Muscle of leg (tissue), 11 donors: Measurements from ENCODE around the gene DND1. TPM values are rescaled to one million over a fixed set of nuclear protein-coding genes. Genes with fewer than 3 reads are reported as not detected.
"Not testable (repeated sequence)": the region's sequence is repeated elsewhere in the genome, so short reads cannot be mapped to it uniquely, and the experiment has no call there.

Experiments
- DNase-seq: peaks from one replicate; pipeline ENCODE4 v3.0.0; 2013
- H3K27ac ChIP-seq: one replicate; pipeline ENCODE4 v1.5.1; 2013; ENCODE audit warnings: mild to moderate bottlenecking, low read length, control low read depth
- H3K27me3 ChIP-seq: one replicate; pipeline ENCODE4 v1.6.1; 2013; ENCODE audit warnings: low read length; ENCODE audit not compliant: control insufficient read depth, insufficient read depth
- H3K36me3 ChIP-seq: one replicate; pipeline ENCODE4 v1.6.1; 2013; ENCODE audit warnings: low read length; ENCODE audit not compliant: control insufficient read depth, insufficient read depth
- H3K4me1 ChIP-seq: one replicate; pipeline ENCODE4 v1.6.1; 2013; ENCODE audit warnings: low read length; ENCODE audit not compliant: control insufficient read depth, insufficient read depth
- H3K4me3 ChIP-seq: one replicate; pipeline ENCODE4 v1.5.1; 2013; ENCODE audit warnings: low read length, control low read depth
- H3K9me3 ChIP-seq: replicated peaks from 2 replicates; pipeline ENCODE4 v1.6.1; 2013; ENCODE audit warnings: low read depth, low read length; ENCODE audit not compliant: control insufficient read depth
- WGBS: methylation state at CpG from one replicate; pipeline ENCODE4 v1.1.5; 2013; ENCODE audit warnings: missing lambda C conversion rate; ENCODE audit not compliant: insufficient coverage; 5-methylcytosine and 5-hydroxymethylcytosine counted together
- polyA plus RNA-seq, 8 donors: library from polyadenylated mRNA; unstranded; fragments of 120-200 nt; gene quantifications; one replicate each; pipeline versions ENCODE4 v1.2.1 to v1.2.3, GENCODE V29; 2013; ENCODE audit warnings: inconsistent platforms in 1 of 8, low replicate concordance in 1 of 8; ENCODE audit not compliant: insufficient read length in 8 of 8, insufficient read depth in 1 of 8
- total RNA-seq: library from RNA; stranded (reverse); fragments of 120-200 nt; gene quantifications from one replicate; pipeline ENCODE4 v1.2.4, GENCODE V29; 2013

The DND1 gene
- total and polyA plus RNA-seq, 9 donors, result 0.12 to 0.32 (median 0.30) TPM; not detected in 4

DNA sequence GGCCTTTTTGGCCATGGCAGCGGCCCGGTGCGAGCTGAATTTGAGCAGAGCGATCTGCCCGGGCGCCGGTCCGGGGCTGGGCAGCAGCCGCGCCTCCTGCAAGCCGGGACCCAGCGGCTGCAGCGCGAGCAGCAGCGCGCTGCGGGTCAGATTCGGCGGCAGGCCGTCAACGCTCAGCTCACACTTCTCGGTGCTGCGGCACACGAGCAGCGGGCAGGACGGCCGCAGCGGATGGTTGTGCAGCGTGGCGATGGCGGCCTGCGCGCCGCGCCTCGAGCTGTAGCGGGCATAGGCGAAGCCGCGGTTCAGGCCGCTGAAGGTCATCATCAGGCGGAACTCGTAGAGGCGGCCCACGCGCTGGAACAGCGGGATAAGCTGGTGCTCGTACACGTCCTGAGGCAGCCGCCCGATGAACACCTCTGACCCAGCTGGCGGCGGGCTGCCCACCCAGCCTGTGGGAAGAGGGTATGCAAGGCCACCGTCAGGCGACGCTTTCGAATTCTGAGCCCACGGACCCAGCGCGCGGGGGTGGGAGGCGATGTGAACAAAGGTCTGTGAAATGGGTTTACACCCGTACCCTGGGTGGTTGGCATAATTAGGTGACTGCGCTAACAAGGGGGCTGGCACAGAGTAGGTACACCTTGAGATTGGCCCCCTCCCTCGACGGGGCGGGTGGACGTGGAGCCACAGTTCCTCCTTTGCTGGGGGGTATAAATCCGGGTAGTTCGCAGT, 755 bp downstream of the DND1 start:
- Histone ChIP-seq H3K4me3 (no peak overlapping the region), H3K27ac (no peak overlapping the region), H3K4me1 (no peaks in the 10 kb centered on the region), H3K36me3 (peaks cover 77% of the 10 kb centered on the region), H3K9me3 (no peaks in the 10 kb centered on the region), H3K27me3 (no peaks in the 10 kb centered on the region)
- 26% methylated on average over 66 of the region's 70 CpGs for WGBS
- DNase-seq, result no peak

DNA sequence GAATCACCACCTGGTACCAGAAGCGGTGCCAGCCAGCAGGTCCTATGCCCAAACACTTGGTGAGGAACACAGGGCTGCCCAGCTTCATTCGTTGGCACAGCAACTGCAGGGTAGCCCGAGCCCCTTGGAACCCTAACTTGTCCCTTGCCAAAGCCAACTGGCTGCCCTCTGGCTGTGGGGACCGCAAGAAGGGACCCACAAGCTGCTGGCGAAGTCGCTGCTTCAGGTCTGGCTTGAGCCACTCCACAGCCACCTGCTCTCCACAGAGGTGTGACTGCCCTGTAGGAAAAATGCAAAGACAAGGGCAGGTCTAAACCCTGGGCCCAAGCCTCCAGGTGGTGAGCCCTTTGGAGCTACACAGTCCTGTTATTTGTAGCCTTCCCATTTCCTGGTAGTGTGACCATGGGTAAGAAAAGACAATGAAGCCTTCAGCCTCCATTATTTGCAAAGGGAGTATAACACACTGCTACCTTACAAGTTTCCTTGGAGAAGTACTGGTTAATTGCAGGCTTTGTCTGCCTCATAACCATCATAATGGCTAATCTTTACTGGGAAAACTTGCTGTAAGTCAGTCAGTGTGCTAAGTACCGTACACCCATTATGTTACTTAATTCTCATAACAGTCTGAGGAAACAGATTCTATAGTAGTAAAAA, 1.8 kb downstream of the DND1 start:
- no peaks in the 10 kb centered on the region for H3K27me3 ChIP-seq
- H3K36me3 ChIP-seq, result peaks cover 75% of the 10 kb centered on the region
- no CpG with 5 or more reads among the region's 7 CpGs for WGBS

DNA sequence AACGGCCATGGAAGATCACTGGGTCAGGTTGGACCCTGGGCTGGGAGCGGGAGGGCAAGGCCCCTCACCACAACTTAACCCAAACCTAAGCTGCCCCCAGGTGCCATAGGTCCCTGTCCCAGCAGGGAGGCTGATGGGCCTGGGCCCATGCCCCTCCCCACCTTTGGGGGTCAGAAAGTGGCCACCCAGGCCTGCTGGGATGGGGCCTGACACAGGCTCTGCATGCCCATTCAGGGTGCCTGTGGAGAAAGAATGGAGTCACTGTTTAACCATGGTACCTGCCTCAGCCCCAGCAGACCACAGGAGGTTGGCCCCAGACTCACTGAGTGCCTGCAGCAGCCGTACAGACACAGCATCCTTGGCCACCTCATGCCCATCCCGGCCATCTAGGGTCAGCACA, 2.3 kb downstream of the DND1 start:
- H3K27ac ChIP-seq, H3K4me3 ChIP-seq, H3K9me3 ChIP-seq, H3K4me1 ChIP-seq, H3K27me3 ChIP-seq, DNase-seq: not testable (repeated sequence)
- peaks cover 72% of the 10 kb centered on the region for H3K36me3 ChIP-seq
- WGBS, result no CpG with 5 or more reads among the region's 4 CpGs

More for the DNA sequence above, 1.8 kb downstream of the DND1 start:
- Histone ChIP-seq H3K4me1 (no peaks in the 10 kb centered on the region), H3K27ac (no peak overlapping the region), H3K9me3 (no peaks in the 10 kb centered on the region), H3K4me3 (no peak overlapping the region)
- no peak for DNase-seq

DNA sequence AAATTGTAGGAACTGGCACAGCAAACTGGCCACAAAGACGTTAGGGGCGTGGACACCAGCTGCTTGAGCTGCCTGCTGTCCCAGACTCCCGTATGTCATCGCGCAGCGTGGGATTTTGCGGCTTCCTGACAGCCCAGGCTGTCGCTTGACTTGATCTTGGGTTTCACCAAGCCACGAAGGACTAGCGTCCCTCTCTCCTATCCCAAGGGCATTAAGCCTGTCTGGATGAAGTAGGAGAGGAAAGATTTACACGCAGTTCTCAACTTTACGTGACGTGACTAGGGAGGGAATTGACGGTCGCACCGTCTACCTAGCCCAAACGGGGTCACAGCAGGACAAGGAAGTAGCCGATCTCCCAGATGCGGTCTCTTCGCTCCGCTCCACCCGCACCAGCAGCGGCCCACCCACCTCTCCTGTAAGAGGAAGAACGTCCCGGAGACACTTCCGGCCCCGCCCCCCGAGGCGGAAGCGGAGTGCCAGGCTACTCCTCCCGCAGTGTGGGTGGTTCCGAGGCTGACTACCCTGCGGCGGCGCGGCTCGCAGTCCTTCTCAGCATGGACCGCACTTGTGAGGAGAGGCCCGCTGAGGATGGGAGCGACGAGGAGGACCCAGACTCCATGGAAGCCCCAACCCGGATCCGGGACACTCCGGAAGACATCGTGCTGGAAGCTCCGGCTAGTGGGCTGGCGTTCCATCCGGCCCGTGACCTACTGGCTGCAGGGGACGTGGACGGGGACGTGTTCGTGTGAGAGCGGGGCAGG, 8.8 kb downstream of the DND1 start, which contains the start of gene WDR55:
TSS of gene WDR55 (plus strand) at position 546 of the 761 bp plus-strand sequence. CDS start at position 555, 9 bp downstream.
- H3K4me1 ChIP-seq, result peaks cover 14% of the 10 kb centered on the region
- H3K27ac ChIP-seq, result peak within 1 kb of the TSS; percentile 96
- H3K4me3 ChIP-seq, result peak within 1 kb of the TSS; percentile 93
- under 1% methylated on average over 47 of the region's 54 CpGs for WGBS
- no peaks in the 10 kb centered on the region for H3K27me3 ChIP-seq
- H3K9me3 ChIP-seq, result no peaks in the 10 kb centered on the region
- peaks cover 60% of the 10 kb centered on the region for H3K36me3 ChIP-seq
- peak; percentile 98 for DNase-seq

DNA sequence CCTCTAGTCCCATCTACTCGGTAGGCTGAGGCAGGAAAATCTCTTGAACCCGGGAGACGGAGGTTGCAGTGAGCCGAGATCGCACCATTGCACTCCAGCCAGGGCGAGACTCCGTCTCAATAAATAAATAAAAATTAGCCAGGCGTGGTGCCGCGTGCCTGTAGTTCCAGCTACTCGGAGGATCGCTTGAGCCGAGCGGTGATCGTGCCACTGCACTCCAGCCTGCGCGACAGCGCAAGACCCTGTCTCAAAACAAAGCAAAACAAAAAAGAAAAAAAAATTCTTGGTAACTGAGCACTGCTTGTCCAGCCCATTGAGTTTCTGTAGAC, 9.4 kb downstream of the DND1 start:
- Histone ChIP-seq H3K27ac (peak overlapping the region; percentile 96), H3K4me1 (peaks cover 14% of the 10 kb centered on the region), H3K9me3 (no peaks in the 10 kb centered on the region), H3K27me3 (no peaks in the 10 kb centered on the region), H3K4me3 (peak overlapping the region; percentile 93), H3K36me3 (peaks cover 60% of the 10 kb centered on the region)
- no peak for DNase-seq
- 23% methylated on average over 17 of the region's 18 CpGs for WGBS

DNA sequence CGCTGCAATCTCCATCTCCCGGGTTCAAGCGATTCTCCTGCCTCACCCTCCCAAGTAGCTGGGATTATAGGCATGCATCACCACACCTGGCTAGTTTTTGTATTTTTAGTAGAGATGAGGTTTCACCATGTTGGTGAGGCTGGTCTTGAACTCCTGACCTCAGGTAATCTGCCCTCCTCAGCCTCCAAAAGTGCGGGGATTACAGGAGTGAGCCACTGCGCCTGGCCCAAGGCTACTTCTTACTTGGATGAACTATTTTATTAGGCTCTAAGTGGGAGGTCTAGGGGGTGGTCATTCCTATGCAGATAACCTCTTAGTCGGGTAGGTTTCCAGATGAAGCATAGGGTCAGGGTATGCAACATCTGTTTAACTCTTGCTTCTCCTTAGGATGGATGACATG, 13.0 kb downstream of the DND1 start:
- H3K4me3 ChIP-seq, H3K27me3 ChIP-seq, DNase-seq, H3K9me3 ChIP-seq, H3K4me1 ChIP-seq, H3K27ac ChIP-seq: not testable (repeated sequence)
- peaks cover 69% of the 10 kb centered on the region for H3K36me3 ChIP-seq
- no CpG with 5 or more reads among the region's 6 CpGs for WGBS

DNA sequence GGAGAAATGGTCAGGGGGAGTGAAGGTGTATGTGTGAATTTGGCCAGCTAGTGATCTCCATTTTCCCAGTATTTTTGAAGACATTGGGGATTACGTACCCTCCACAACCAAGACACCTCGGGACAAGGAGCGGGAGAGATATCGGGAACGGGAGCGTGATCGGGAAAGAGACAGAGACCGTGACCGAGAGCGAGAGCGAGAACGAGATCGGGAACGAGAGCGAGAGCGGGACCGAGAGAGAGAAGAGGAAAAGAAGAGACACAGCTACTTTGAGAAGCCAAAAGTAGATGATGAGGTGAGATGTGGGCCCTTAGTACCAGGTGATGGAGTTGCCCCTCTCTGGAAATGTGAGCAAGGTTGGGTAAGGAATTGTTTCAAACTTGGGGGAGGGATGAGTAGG, 14.5 kb downstream of the DND1 start:
- no peak for DNase-seq
- H3K27me3 ChIP-seq, result no peaks in the 10 kb centered on the region
- H3K36me3 ChIP-seq, result peaks cover 77% of the 10 kb centered on the region
- H3K4me3 ChIP-seq, result no peak overlapping the region
- no peaks in the 10 kb centered on the region for H3K9me3 ChIP-seq
- no peak overlapping the region for H3K27ac ChIP-seq
- WGBS, result 98% methylated on average over 13 of the region's 17 CpGs
- peaks cover 4% of the 10 kb centered on the region for H3K4me1 ChIP-seq

DNA sequence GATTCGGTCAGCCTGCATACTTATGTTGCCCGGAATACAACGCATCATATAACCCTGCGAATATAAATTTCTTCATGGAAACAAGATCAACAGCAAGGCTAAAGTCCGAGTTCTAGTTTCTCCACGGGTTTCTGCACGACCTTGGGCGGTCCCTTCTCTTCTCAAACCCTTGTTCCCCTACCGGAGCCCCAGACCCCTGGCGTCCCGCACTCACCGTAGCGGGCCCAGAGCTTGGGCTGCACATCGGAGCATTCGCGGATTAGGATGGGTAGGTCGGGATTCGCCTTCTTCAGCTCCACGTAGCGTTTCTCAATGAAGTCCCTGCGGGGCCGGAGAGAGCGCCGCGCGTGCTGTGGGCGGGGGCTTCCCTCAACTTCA, 26.3 kb downstream of the DND1 start:
- WGBS, result under 1% methylated on average over 20 of the region's 27 CpGs
- no peaks in the 10 kb centered on the region for H3K27me3 ChIP-seq
- peak overlapping the region; percentile 72 for H3K27ac ChIP-seq
- no peak for DNase-seq
- H3K9me3 ChIP-seq, result no peaks in the 10 kb centered on the region
- peaks cover 11% of the 10 kb centered on the region for H3K4me1 ChIP-seq
- peaks cover 50% of the 10 kb centered on the region for H3K36me3 ChIP-seq
- H3K4me3 ChIP-seq, result peak overlapping the region; percentile 93

DNA sequence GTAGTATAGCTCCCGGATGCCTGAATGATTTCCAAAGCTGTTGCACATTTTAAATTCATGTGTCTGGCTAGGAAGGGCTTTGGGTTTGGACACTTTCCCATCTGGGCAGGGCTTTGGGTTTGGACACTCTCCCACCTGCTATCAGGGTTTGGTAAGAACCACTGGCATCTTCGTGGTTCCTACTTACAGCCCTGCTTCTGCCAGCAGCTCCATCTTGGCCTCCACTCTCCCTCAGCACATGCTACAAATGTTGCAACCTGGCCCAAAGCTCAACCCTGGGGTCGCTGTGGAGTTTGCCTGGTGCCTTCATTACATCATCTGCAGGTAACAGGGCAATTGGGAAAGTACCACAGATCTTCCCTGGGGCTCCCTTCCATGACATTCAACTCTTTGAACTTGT, 30.7 kb downstream of the DND1 start:
- H3K27me3 ChIP-seq, result no peaks in the 10 kb centered on the region
- 67% methylated on average over 1 of the region's 3 CpGs for WGBS
- H3K4me1 ChIP-seq, result peaks cover 20% of the 10 kb centered on the region
- H3K27ac ChIP-seq, result no peak overlapping the region
- no peak overlapping the region for H3K4me3 ChIP-seq
- H3K36me3 ChIP-seq, result peaks cover 36% of the 10 kb centered on the region
- DNase-seq, result no peak
- H3K9me3 ChIP-seq, result no peaks in the 10 kb centered on the region

DNA sequence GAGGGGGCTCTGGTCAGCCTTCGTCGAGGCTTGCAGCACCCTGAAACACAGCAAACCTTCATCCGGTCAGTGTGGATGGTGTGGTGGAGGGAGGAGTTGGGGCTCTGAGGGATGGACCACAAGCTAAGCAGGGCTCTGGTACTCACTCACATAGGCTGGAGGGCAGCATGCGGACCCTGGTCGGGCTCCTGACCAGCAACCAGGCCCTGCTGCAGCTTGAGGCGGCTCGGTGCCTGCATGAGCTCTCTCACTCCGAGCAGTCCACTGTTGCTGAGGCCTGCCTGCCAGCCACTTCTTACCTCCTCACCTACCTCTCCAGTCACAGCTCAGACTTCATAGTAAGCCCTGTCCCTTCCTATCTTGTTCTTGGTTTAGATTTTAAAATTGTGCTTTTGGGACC, 31.7 kb downstream of the DND1 start:
- H3K4me1 ChIP-seq, result peaks cover 16% of the 10 kb centered on the region
- 86% methylated on average over 8 of the region's 8 CpGs for WGBS

More for the DNA sequence above, 31.7 kb downstream of the DND1 start:
- DNase-seq, result no peak
- Histone ChIP-seq H3K27me3 (no peaks in the 10 kb centered on the region), H3K9me3 (no peaks in the 10 kb centered on the region), H3K27ac (no peak overlapping the region), H3K4me3 (no peak overlapping the region), H3K36me3 (peaks cover 36% of the 10 kb centered on the region)
